Vagina (tissue), 2 donors: ENCODE measurements around the gene FAM161A.

Source experiments
- POLR2A ChIP-seq, 2 donors: fragments of 450-650 bp; IDR thresholded peaks; one replicate each; pipeline ENCODE4 v1.6.1; 2017; ENCODE audit warnings: antibody characterized with exemption in 2 of 2, mild to moderate bottlenecking in 2 of 2, moderate library complexity in 2 of 2
- TF ChIP-seq, protein P1 (sequence below), 3 experiments: fragments of 450-650 bp in 2 of 3; fragments of 200-600 bp in 1 of 3; sonication (generic) in 1 of 3; IDR thresholded peaks; one replicate each; pipeline ENCODE4 v1.5.1; 2017 to 2019; ENCODE audit warnings: antibody characterized with exemption in 3 of 3, mild to moderate bottlenecking in 2 of 3, moderate library complexity in 2 of 3

DNA sequence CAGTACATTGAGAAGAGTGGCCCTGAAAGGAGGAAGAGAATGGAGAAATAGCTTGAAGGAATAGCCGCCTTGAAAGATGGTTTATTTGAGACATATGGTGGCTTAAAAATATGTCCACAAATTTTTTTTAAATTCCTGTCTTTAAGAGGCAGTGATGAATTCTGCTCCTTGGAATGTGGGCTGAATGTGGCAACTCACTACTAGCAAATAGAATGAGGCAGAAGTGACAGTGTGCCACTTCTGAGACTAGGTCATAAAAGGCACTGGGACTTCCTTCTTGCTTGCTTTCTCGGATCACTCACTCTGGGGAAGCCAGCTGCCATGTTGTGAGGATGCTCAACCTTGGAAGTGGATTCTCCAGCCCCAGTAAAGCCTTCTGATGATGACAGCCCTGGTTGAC lies 67.0 kb downstream of the FAM161A start:
- TF ChIP-seq POLR2A (IDR thresholded peaks at IDR 0.05): no peak
- TF ChIP-seq, protein P1, sequence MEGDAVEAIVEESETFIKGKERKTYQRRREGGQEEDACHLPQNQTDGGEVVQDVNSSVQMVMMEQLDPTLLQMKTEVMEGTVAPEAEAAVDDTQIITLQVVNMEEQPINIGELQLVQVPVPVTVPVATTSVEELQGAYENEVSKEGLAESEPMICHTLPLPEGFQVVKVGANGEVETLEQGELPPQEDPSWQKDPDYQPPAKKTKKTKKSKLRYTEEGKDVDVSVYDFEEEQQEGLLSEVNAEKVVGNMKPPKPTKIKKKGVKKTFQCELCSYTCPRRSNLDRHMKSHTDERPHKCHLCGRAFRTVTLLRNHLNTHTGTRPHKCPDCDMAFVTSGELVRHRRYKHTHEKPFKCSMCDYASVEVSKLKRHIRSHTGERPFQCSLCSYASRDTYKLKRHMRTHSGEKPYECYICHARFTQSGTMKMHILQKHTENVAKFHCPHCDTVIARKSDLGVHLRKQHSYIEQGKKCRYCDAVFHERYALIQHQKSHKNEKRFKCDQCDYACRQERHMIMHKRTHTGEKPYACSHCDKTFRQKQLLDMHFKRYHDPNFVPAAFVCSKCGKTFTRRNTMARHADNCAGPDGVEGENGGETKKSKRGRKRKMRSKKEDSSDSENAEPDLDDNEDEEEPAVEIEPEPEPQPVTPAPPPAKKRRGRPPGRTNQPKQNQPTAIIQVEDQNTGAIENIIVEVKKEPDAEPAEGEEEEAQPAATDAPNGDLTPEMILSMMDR (IDR thresholded peaks at IDR 0.05): no peak
